Measurements from ENCODE around the gene AK4.

DNA sequence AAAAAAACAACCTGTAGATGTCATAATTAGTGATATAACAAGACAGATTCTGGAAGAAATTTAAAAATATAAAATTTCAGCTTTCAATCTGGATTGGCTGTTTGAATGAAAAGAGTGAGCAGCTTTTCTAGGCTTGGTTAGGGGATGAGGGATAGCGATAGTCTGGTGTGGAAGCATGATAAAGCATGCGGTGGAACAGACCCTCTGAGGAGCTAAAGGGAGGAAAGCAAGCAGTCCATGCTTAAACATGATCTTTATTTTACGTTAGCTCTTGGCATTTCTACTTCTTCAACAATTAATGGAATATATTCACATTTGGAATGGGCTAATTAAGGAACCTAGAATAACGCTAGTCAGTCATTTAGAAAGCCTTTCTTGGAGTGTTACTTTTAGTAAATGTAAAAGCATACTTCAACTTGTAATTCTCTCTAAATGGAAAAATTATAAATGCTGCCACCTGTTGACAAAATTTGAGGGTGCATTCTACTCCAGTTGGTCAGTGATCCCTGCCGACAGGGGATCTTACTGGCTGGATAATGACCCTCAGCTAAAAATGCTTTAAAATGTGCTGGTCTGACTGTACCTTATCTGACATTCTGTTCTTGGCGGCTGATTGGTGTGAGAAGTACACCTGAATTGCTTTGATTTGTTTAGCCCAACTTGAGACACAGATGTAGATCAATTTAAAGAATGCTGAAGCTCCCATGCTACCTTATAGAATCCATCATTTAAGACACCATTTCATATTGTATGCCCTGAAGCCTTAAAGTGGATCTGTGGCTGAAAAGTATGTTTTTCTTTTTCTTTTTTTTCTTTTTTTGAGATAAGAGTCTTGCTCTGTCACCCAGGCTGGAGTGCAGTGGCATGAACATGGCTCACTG is 61.2 kb downstream of the AK4 start:
- TF ChIP-seq, protein P1, sequence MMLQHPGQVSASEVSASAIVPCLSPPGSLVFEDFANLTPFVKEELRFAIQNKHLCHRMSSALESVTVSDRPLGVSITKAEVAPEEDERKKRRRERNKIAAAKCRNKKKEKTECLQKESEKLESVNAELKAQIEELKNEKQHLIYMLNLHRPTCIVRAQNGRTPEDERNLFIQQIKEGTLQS (IDR thresholded peaks at IDR 0.05; ENCODE audit: insufficient read depth, low read depth, low read length) = no peak
- TF ChIP-seq, protein P2, sequence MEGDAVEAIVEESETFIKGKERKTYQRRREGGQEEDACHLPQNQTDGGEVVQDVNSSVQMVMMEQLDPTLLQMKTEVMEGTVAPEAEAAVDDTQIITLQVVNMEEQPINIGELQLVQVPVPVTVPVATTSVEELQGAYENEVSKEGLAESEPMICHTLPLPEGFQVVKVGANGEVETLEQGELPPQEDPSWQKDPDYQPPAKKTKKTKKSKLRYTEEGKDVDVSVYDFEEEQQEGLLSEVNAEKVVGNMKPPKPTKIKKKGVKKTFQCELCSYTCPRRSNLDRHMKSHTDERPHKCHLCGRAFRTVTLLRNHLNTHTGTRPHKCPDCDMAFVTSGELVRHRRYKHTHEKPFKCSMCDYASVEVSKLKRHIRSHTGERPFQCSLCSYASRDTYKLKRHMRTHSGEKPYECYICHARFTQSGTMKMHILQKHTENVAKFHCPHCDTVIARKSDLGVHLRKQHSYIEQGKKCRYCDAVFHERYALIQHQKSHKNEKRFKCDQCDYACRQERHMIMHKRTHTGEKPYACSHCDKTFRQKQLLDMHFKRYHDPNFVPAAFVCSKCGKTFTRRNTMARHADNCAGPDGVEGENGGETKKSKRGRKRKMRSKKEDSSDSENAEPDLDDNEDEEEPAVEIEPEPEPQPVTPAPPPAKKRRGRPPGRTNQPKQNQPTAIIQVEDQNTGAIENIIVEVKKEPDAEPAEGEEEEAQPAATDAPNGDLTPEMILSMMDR (IDR thresholded peaks at IDR 0.05; ENCODE audit: control extremely low read depth in 1 of 3, insufficient read depth in 1 of 3, low read depth in 1 of 3, low read length in 3 of 3) = peak; percentile 5 to 54 (median 42)
- TF ChIP-seq TEAD4 (IDR thresholded peaks at IDR 0.05; ENCODE audit: low read depth, low read length) = no peak
- no peak for TF ChIP-seq POLR2AphosphoS5 (IDR thresholded peaks at IDR 0.05; ENCODE audit: low read depth, low read length)
- TF ChIP-seq CREB1 (IDR thresholded peaks at IDR 0.05) = no peak
- no peak for TF ChIP-seq YY1 (IDR thresholded peaks at IDR 0.05; ENCODE audit: low read depth, low read length)
- TF ChIP-seq EP300 (IDR thresholded peaks at IDR 0.05; ENCODE audit: borderline replicate concordance in 1 of 2, low read depth in 2 of 2, low read length in 2 of 2) = no peak

Data from H1 (cell line).